Epithelial cell of proximal tubule (primary cell): ENCODE data around the gene HAGHL. TPM values are rescaled to one million over a fixed set of nuclear protein-coding genes. Genes with fewer than 3 reads are reported as not detected.
"Not testable (repeated sequence)": the region's sequence is repeated elsewhere in the genome, so short reads cannot be mapped to it uniquely, and the experiment has no call there.

Experiments used
- DNase-seq: peaks from one replicate; pipeline ENCODE4 v3.0.0-alpha.2; 2011; ENCODE audit warnings: low read depth
- H3K4me3 ChIP-seq: 2 replicates; pipeline ENCODE4 v1.5.1; 2011; ENCODE audit warnings: low read depth, mild to moderate bottlenecking, low read length
- total RNA-seq: library from RNA; depleted of rRNA; stranded (reverse); fragments of >200 nt; gene quantifications from 2 replicates; pipeline ENCODE4 v1.2.3, GENCODE V29; 2015
- TF ChIP-seq, protein P1 (sequence below): conservative IDR thresholded peaks from 2 replicates; pipeline ENCODE4 v1.5.1; 2012; ENCODE audit warnings: low read depth, mild to moderate bottlenecking, low read length

HAGHL gene
- total RNA-seq, 1 donor from 2014 or later: 15.5 TPM

DNA sequence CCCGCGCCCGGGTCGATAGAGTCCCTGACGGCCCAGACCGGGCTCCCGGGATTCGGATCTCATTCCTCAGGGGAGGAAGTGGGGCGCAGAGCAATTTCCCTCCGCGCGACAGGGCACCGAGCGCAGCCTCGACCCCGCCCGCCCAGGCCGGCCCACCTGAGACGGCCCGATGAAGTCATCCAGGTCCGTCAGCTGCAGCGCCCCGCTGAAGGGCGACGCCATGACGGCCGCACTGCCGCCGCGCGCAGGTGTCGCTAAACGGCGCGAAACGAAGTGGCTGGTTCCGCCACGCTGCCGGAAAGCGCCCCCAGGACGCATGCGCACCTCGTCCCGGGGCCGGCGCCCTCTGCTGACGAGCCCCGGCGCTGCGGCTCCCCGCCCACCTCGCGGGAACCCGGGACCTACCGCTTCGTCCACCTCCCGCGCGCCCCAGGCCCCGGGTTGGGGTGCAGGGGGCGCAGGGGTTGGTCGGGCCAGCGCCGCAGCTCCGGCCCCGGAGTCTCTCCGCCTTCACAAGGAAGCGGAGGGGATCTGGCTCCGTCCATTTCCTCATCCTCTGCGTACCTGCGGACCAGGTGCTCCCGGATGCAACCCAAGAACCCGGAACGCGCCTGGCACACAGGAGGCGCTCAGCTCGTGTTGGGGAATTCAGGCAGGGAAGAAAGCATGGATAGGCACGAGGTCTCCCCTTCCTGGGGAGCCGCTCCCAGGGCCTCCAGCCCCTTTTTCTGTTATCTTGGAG is 14.0 kb downstream of the HAGHL start, which contains the start of gene CIAO3:
Gene CIAO3 (minus strand): TSS at position 234 of the 742 bp plus-strand sequence. CDS start 12 bp downstream, at position 222.
- peak within 1 kb of the TSS; percentile 72 for H3K4me3 ChIP-seq
- no peak for DNase-seq
- TF ChIP-seq, protein P1, sequence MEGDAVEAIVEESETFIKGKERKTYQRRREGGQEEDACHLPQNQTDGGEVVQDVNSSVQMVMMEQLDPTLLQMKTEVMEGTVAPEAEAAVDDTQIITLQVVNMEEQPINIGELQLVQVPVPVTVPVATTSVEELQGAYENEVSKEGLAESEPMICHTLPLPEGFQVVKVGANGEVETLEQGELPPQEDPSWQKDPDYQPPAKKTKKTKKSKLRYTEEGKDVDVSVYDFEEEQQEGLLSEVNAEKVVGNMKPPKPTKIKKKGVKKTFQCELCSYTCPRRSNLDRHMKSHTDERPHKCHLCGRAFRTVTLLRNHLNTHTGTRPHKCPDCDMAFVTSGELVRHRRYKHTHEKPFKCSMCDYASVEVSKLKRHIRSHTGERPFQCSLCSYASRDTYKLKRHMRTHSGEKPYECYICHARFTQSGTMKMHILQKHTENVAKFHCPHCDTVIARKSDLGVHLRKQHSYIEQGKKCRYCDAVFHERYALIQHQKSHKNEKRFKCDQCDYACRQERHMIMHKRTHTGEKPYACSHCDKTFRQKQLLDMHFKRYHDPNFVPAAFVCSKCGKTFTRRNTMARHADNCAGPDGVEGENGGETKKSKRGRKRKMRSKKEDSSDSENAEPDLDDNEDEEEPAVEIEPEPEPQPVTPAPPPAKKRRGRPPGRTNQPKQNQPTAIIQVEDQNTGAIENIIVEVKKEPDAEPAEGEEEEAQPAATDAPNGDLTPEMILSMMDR: peak; percentile 65

DNA sequence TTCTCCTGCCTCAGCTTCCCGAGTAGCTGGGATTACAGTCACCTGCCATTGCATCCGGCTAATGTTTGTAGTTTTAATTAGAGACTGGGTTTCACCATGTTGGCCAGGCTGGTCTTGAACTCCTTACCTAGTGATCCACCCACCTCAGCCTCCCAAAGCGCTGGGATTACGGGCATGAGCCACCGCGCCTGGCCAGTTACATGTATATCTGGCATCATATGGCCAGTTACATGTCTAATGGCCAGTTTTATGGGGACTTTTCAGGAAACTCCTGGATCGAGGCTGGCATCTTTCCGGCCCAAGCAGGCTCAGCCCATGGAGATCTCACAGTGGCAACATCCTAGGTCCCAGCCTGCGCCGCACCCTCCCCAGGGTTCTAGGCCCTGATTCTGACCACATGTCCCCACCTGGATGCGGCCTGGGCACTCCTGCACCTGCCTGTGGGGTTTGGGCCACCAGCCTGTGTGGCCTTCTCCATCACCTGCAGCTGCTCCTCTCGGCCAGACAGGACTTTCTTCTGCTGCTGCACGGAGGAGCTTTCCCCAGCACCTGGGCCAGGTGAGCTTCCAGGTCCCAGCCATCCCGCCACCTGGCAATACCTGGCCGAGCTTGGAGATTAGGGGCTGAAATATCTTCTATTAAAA is 15.2 kb downstream of the HAGHL start:
- H3K4me3 ChIP-seq: no peak overlapping the region
- TF ChIP-seq, protein P1: no peak
- no peak for DNase-seq

DNA sequence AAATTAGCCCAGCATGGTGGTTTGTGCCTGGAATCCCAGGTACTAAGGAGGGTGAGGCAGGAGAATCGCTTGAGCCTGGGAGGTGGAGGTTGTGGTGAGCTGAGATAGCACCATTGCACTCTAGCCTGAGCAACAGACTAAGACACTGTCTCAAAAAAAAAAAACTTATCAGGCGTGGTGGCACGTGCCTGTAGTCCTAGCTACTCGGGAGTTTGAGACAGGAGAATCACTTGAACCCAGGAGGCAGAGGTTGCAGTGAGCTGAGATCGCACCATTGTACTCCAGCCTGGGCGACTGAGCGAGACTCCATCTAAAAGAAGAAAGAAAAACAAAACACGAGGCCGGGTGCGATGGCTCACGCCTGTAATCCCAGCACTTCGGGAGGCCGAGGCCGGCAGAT is 16.0 kb downstream of the HAGHL start:
- H3K4me3 ChIP-seq, DNase-seq: not testable (repeated sequence)

DNA sequence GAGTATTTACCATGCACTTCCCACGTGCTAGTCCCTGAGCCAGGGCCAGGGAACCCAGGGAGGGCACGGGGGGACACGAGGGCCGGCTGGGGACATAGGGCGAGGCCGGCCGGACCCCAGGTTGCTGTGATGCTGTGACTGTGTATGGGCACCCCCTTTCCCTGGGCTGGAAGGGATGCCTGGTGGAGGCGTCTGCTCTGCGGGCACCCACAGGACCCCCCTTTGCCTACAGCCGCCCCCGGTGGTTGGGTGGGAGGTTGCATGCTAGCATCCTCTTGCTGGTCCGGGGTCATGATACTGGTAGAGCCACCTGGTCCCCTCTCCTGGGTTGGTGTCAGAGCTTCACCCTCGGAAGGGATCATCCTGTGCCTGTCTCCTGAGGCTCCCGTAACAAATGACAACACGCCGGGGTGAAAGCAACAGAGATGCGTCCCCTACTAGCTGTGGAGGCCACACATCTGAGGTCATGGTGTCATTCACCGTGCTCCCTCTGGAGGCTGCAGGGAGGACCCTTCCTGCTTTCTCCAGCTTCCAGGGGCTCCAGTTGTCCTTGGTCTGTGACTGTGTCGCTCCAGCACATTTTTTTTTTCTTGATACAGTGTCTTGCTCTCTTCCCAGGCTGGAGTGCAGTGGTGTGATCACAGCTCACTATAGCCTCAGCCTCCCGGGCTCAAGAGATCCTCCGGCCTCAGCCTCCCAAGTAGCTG is 17.0 kb downstream of the HAGHL start:
- no peak for DNase-seq
- no peak overlapping the region for H3K4me3 ChIP-seq
- TF ChIP-seq, protein P1: peak; percentile 23

DNA sequence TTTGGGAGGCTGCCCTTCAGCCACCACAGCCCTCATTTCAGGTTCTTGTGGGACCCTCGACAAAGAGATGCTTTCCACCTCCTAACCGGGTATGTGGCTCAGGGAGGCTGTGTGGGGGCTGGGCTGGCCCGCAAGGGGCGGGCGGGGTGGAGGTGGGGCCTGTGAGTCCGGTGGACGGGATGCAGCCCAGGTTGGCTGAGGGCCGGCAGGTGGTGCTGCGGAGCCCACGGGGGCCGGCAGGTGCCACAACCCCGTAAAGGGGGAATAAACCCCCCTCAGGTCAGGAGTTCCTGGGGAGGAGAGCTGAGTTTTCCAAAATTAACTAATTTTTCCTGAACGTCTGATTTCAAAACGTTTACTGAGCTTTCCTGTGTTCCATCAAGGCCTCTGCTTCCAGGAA is 18.8 kb downstream of the HAGHL start:
- no peak overlapping the region for H3K4me3 ChIP-seq

DNA sequence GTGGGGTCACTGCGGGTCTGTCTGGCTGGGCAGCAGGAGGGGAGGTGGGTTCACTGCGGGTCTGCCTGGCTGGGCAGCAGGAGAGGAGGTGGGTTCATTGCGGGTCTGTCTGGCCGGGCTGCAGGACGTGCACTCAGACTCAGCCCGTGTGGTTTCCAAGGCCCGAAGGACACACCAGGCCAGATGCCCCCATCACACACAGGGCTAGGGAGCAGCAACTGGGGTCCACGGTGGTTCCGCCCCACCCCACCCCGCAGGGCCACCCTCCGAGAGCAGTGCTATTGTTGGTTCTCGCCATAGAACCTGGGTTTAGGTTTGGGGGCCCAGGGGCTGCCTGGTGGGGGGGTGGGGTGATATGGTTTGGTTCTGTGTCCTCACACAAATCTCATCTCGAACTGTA is 19.7 kb downstream of the HAGHL start:
- no peak for DNase-seq
- TF ChIP-seq, protein P1: no peak
- H3K4me3 ChIP-seq: no peak overlapping the region

More for the DNA sequence above, 18.8 kb downstream of the HAGHL start:
- TF ChIP-seq, protein P1: peak; percentile 67
- DNase-seq: no peak

DNA sequence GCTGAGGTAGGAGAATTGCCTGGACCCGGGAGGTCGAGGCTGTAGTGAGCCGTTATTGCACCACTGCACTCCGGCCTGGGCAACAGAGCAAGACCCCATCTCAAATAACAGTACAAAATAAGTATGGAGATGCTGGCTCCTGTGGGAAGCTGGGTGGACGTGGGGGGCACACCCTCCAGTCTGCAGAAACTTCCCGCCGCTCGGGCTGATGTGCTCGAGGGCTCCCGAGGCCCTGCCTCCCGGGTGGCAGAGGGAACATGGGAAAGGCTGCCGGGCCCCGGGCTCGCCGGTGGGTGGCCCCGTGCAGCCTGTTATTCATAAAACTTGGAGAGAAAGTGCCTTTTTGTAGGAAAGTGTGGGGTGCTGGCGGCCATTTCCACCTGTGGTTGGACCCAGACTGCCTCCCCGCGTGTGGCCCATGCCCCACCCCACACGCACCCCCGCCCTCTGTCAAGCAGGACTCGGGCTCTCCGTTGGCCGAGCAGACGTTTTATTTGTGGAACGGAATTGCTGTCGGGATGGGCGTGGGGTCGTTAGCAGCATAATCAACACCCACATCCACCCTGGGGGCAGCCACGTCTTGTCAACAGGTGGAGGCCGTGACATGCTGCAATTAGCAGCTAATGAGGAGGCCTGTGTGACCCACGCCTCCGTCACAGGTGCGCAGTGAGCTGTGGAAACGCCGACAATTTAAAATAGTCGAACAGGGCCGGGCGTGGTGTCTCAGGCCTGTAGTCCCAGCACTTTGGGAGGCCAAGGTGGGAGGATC is 21.3 kb downstream of the HAGHL start:
- no peak overlapping the region for H3K4me3 ChIP-seq
- DNase-seq: no peak
- TF ChIP-seq, protein P1: no peak
